K562 (cell line): ENCODE data around the gene FKBP3.

ENCODE experiments used
- HCFC1 ChIP-seq: IDR thresholded peaks from 2 replicates; pipeline ENCODE4 v1.6.1; 2012; ENCODE audit warnings: low read depth, low read length, improper control_type of control experiment
- POLR2A ChIP-seq: fragments of 450-650 bp; conservative IDR thresholded peaks from 2 replicates; pipeline ENCODE4 v1.6.1; 2016
- PURB ChIP-seq: sonication (generic); formaldehyde crosslinking; IDR thresholded peaks from 2 replicates; pipeline ENCODE4 v1.9.0; 2021; ENCODE audit warnings: low read depth, mild to moderate bottlenecking, missing genetic modification reagents
- RFX5 ChIP-seq: IDR thresholded peaks from 2 replicates; pipeline ENCODE4 v1.6.1; 2011; ENCODE audit warnings: low read depth, mild to moderate bottlenecking, improper control_type of control experiment, low read length
- SOX6 ChIP-seq: fragments of 450-650 bp; IDR thresholded peaks from 2 replicates; pipeline ENCODE4 v1.6.1; 2014; ENCODE audit warnings: mild to moderate bottlenecking
- TF ChIP-seq, protein P1 (sequence below), 2 experiments: IDR thresholded peaks; 2 replicates each; pipeline ENCODE4 v1.6.1; 2012; ENCODE audit warnings: improper control_type of control experiment in 2 of 2, low read depth in 2 of 2, low read length in 2 of 2, borderline replicate concordance in 1 of 2

DNA sequence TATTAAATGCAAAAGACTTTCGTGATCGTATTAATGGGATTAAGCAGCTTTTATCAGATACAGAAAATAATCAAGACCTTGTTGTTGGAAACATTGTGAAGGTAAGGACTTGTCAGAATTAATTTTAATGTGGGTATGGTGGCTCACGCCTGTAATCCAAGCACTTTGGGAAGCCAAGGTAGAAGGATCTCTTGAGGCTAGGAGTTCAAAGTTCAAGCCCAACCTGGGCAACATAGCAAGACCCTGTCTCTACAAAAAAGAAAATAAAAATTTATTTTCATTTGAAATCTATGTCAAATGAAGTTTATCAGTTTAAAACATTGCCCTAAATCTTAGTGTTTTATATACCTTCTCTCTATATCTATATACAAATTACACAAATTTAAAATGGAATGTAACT lies 67.6 kb downstream of the FKBP3 start:
- TF ChIP-seq PURB = no peak
- TF ChIP-seq, protein P1, sequence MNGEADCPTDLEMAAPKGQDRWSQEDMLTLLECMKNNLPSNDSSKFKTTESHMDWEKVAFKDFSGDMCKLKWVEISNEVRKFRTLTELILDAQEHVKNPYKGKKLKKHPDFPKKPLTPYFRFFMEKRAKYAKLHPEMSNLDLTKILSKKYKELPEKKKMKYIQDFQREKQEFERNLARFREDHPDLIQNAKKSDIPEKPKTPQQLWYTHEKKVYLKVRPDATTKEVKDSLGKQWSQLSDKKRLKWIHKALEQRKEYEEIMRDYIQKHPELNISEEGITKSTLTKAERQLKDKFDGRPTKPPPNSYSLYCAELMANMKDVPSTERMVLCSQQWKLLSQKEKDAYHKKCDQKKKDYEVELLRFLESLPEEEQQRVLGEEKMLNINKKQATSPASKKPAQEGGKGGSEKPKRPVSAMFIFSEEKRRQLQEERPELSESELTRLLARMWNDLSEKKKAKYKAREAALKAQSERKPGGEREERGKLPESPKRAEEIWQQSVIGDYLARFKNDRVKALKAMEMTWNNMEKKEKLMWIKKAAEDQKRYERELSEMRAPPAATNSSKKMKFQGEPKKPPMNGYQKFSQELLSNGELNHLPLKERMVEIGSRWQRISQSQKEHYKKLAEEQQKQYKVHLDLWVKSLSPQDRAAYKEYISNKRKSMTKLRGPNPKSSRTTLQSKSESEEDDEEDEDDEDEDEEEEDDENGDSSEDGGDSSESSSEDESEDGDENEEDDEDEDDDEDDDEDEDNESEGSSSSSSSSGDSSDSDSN (IDR thresholded peaks at IDR 0.05; ENCODE audit: borderline replicate concordance in 1 of 2, low read depth in 2 of 2, low read length in 2 of 2) = no peak
- TF ChIP-seq HCFC1 = no peak
- no peak for TF ChIP-seq POLR2A
- TF ChIP-seq RFX5 = no peak
- no peak for TF ChIP-seq SOX6
